Subcutaneous preadipocyte (primary cell): ENCODE results near the gene AP5M1. TPM values are rescaled to one million over a fixed set of nuclear protein-coding genes. Genes with fewer than 3 reads are reported as not detected.

Experiments used
- total RNA-seq: library from RNA; depleted of rRNA; stranded (reverse); fragments of >200 nt; gene quantifications from 2 replicates; pipeline ENCODE4 v1.2.3, GENCODE V29; 2012

The AP5M1 gene, protein sequence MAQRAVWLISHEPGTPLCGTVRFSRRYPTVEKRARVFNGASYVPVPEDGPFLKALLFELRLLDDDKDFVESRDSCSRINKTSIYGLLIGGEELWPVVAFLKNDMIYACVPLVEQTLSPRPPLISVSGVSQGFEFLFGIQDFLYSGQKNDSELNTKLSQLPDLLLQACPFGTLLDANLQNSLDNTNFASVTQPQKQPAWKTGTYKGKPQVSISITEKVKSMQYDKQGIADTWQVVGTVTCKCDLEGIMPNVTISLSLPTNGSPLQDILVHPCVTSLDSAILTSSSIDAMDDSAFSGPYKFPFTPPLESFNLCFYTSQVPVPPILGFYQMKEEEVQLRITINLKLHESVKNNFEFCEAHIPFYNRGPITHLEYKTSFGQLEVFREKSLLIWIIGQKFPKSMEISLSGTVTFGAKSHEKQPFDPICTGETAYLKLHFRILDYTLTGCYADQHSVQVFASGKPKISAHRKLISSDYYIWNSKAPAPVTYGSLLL
- total RNA-seq, result 16.9 and 21.5 TPM in 2 replicates

DNA sequence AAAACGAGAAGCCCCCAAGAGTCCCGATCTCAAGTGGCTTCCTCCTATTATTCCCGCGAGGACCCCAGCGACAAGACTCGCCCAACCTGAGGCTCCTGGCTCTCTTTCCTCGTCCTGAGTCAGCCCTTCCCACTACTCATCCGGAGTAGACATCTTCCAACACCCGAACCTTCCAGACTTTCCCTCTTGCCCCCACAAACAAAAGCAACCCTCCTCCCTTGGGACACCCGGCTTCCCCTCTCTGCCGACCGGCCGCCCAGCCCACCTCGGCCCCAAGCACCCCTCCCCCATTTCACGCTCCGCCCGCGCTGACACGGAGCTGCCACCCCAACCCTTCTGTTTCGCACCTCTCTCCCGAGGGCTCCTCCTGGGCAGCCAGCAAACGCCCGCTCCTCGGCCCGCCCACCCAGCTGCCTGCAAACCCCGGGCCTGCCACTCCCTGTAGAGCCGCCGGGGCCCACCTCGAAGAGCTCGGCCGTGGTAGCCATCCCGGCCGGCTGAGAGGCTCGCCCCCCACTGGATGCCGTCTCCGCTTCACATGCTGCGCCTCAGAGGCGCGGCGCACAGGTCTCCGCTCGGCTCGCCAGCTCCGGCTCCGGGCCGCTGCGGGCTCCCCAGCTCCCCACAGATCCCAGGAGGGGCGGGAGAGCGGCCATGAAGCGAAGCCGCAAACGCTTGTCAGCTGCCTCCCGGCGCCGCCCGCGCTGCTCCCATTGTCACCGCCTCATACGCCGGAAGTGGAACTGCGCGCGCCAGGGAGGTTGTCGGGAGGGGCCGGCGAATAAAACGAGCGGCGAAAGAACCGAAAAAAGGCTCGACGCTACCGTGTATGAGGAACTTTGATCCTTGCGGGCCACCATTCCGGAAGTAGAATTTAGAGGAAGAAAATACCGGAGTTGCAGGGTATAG, at the start of gene AP5M1, which contains the start of gene EXOC5:
Gene AP5M1, plus strand, starts transcription at position 811 of the 909 bp plus-strand sequence. CDS start 344 bp downstream, outside the sequence.
Gene EXOC5, minus strand, starts transcription at position 745 of the 909 bp plus-strand sequence. Its CDS starts 257 bp downstream, at position 488.

Other genes with a start within 250 kb of the AP5M1 start
- gene EXOC5, start 66 bp upstream of the AP5M1 start, total RNA-seq, result 40.1 and 61.6 TPM in 2 replicates
- gene NAA30, start 121.6 kb downstream of the AP5M1 start, total RNA-seq, result 14.3 and 18.6 TPM in 2 replicates
- gene CCDC198, start 224.9 kb downstream of the AP5M1 start, total RNA-seq, result not detected in 2 replicates